Measurements from ENCODE around the gene SYT5. TPM values are rescaled to one million over a fixed set of nuclear protein-coding genes. Genes with fewer than 3 reads are reported as not detected.

The SYT5 gene
- total RNA-seq, 1 experiment from 2014 or later = 4.5 TPM

DNA sequence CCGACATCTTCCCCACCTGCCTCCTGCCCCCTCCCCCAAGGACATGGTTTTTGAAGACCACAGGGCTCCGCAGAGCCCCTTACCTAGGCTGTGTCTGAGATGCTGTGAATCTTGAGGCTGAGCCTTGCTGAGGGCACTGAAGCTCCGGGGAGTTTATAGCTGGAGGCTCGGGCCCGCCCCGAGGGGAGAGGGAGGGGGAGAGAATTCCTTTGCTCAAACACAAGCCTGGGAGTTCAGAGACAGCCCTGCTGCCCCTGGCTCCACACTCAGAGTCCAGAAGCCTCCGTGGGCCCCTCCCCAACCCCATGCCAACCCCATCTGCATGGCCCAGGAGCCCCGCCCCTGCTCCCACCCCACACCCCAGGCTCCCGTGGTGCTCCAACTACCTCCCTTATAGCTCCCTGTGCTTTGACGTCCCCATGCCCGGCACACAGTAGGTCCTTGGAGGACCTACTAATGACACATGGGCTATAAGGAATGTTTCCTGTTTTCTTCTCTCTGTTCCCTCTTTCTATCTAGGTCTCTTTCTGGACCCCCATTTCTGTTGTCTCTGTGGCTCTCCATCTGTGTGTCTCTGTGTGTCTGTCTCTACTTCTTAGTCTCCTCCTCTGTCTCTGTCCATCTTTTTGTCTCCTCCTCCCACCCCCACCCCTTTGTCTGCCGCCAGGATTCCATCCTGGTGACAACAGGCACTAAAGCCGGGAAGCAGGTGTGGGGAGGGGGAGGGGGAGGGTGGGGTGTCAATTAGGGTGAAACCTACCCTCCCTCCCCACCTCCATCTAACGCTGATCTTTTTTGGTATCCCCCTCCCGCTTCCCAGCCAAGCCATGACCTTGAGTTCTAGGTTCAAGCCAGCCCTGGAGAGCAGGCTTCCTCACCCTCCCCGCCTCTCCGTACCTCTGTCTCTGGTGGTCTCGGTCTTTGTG, 30.7 kb downstream of the SYT5 start, which contains the start of gene TNNT1:
Gene TNNT1, minus strand, starts transcription at position 129 of the 926 bp plus-strand sequence. CDS start 2,049 bp downstream, outside the sequence.
- peaks cover 3% of the 10 kb centered on the region for H3K79me1 ChIP-seq (ENCODE audit: insufficient read depth, low read depth, low read length, poor library complexity, severe bottlenecking)
- no peak within 1 kb of the TSS for H2AK5ac ChIP-seq (ENCODE audit: insufficient read length, low read length)
- no peak within 1 kb of the TSS for H3K18ac ChIP-seq (ENCODE audit: insufficient read length, low read depth, low read length)
- no peaks in the 10 kb centered on the region for H3K9me3 ChIP-seq (ENCODE audit: control insufficient read depth, low read depth, low read length)
- H3K27me3 ChIP-seq (ENCODE audit: insufficient read depth, low read length) = no peaks in the 10 kb centered on the region
- Mint-ChIP-seq H3K27me3 (ENCODE audit: low read depth) (peaks cover 7% of the 10 kb centered on the region), H3K36me3 (ENCODE audit: insufficient read depth in 1 of 3, low read depth in 3 of 3) (peaks cover 27 to 46% (median 40%) of the 10 kb centered on the region in 3 experiments), H3K9me3 (no peaks in the 10 kb centered on the region; a peak in 3 of 5 replicates), H3K27ac (peak within 1 kb of the TSS; percentile 14 to 82 (median 64); a peak in 4 of 7 replicates), H3K4me3 (peak within 1 kb of the TSS; percentile 36 to 80), H3K4me1 (peaks cover 29 to 39% of the 10 kb centered on the region in 2 experiments)
- no peaks in the 10 kb centered on the region for H4K20me1 ChIP-seq (ENCODE audit: control insufficient read depth, insufficient read depth, insufficient read length)
- H4K5ac ChIP-seq (ENCODE audit: insufficient read length, low read depth, low read length) = no peak within 1 kb of the TSS
- H3K4me2 ChIP-seq (ENCODE audit: insufficient read depth, insufficient read length, low read length) = peak within 1 kb of the TSS; percentile 40
- no peak within 1 kb of the TSS for H3K14ac ChIP-seq (ENCODE audit: insufficient read depth, low read length)
- H3K79me2 ChIP-seq (ENCODE audit: insufficient read depth, low read length) = no peaks in the 10 kb centered on the region
- H2BK12ac ChIP-seq (ENCODE audit: insufficient read length, low read depth, low read length) = no peak within 1 kb of the TSS
- no peaks in the 10 kb centered on the region for H3K23me2 ChIP-seq (ENCODE audit: insufficient read length, low read depth, low read length, poor library complexity, severe bottlenecking)
- TF ChIP-seq CTCF (conservative IDR thresholded peaks at IDR 0.05) = no peak
- no peak within 1 kb of the TSS for H3K56ac ChIP-seq (ENCODE audit: insufficient read length, low read depth, low read length)
- H3K4me1 ChIP-seq (ENCODE audit: insufficient read depth, low read length) = peaks cover 11% of the 10 kb centered on the region; the same call in 1 of the 2 replicates
- no peak within 1 kb of the TSS for H3K27ac ChIP-seq (ENCODE audit: insufficient read length, low read depth, low read length)
- H3K9ac ChIP-seq (ENCODE audit: extremely low read depth, insufficient read length, low read length) = no peak within 1 kb of the TSS
- H2AFZ ChIP-seq (ENCODE audit: low read length) = no peak within 1 kb of the TSS
- H2BK20ac ChIP-seq (ENCODE audit: low read depth, low read length, poor library complexity, severe bottlenecking) = no peak within 1 kb of the TSS
- peak; percentile 78 for DNase-seq
- H3T11ph ChIP-seq (ENCODE audit: low read length) = no peak within 1 kb of the TSS
- H3K23ac ChIP-seq (ENCODE audit: insufficient read length, low read depth, low read length) = no peak within 1 kb of the TSS
- no peak within 1 kb of the TSS for H4K8ac ChIP-seq (replicated peaks; ENCODE audit: insufficient read length, low read depth, low read length)
- H2BK5ac ChIP-seq (ENCODE audit: insufficient read length, low read length) = no peak within 1 kb of the TSS
- no CpG with 5 or more reads among the region's 18 CpGs for WGBS (ENCODE audit: extremely low coverage, insufficient read length, low lambda C conversion rate)
- H2BK15ac ChIP-seq (ENCODE audit: low read depth, low read length) = no peak within 1 kb of the TSS
- no peak within 1 kb of the TSS for H4K91ac ChIP-seq (ENCODE audit: insufficient read length, low read depth, low read length)
- no peak within 1 kb of the TSS for H3K4ac ChIP-seq (ENCODE audit: low read depth, low read length)
- no peak within 1 kb of the TSS for H2BK120ac ChIP-seq (ENCODE audit: low read depth, low read length, poor library complexity, severe bottlenecking)

Measured in H9 (cell line).